ENCODE measurements around the gene NLGN1.

DNA sequence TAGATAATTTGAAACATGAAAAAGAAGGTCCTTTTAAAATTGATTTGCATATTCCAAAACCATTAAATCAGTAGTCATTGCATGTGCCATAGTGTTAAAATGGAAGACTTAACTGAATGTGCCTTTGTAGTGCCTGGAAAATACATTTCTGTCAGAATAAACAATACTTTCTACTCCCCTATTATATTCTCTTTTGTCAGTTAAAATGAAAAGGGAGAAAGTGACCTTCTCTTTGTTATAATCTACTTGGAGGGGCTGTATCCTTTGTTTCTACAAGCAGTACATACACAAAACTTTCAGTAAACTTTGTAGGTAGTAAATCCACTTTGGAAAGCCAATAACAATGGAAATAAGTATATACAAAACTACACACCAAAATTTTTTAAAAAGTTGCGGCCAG is 189.5 kb downstream of the NLGN1 start:
- TF ChIP-seq, protein P1, sequence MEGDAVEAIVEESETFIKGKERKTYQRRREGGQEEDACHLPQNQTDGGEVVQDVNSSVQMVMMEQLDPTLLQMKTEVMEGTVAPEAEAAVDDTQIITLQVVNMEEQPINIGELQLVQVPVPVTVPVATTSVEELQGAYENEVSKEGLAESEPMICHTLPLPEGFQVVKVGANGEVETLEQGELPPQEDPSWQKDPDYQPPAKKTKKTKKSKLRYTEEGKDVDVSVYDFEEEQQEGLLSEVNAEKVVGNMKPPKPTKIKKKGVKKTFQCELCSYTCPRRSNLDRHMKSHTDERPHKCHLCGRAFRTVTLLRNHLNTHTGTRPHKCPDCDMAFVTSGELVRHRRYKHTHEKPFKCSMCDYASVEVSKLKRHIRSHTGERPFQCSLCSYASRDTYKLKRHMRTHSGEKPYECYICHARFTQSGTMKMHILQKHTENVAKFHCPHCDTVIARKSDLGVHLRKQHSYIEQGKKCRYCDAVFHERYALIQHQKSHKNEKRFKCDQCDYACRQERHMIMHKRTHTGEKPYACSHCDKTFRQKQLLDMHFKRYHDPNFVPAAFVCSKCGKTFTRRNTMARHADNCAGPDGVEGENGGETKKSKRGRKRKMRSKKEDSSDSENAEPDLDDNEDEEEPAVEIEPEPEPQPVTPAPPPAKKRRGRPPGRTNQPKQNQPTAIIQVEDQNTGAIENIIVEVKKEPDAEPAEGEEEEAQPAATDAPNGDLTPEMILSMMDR (IDR thresholded peaks at IDR 0.05) = no peak
- no peak for TF ChIP-seq POLR2A (IDR thresholded peaks at IDR 0.05)
